IPS-20b (cell line): ENCODE data around the gene C19orf44.
"Not testable (repeated sequence)": the region's sequence is repeated elsewhere in the genome, so short reads cannot be mapped to it uniquely, and the experiment has no call there.

Source experiments
- H3K27ac ChIP-seq: one replicate; pipeline ENCODE4 v1.5.1; 2013; ENCODE audit warnings: low read length
- H3K27me3 ChIP-seq: 2 replicates; pipeline ENCODE4 v1.6.1; 2013; ENCODE audit warnings: mild to moderate bottlenecking, low read length, inconsistent platforms; ENCODE audit not compliant: insufficient read depth
- H3K36me3 ChIP-seq: 2 replicates; pipeline ENCODE4 v1.6.1; 2013; ENCODE audit warnings: low read depth, mild to moderate bottlenecking, inconsistent platforms, low read length, moderate library complexity; ENCODE audit not compliant: insufficient read depth
- H3K4me1 ChIP-seq: 2 replicates; pipeline ENCODE4 v1.6.1; 2013; ENCODE audit warnings: mild to moderate bottlenecking, control low read depth, inconsistent platforms, low read length, moderate library complexity; ENCODE audit not compliant: insufficient read depth
- H3K4me3 ChIP-seq: 2 replicates; pipeline ENCODE4 v1.5.1; 2013; ENCODE audit warnings: mild to moderate bottlenecking, low read length, inconsistent platforms
- H3K9ac ChIP-seq: 2 replicates; pipeline ENCODE4 v1.6.1; 2013; ENCODE audit warnings: low read depth, mild to moderate bottlenecking, inconsistent platforms, low read length, moderate library complexity
- H3K9me3 ChIP-seq: 2 replicates; pipeline ENCODE4 v1.6.1; 2013; ENCODE audit warnings: mild to moderate bottlenecking, low read depth, low read length, inconsistent platforms; ENCODE audit not compliant: insufficient read depth

Gene C19orf44

DNA sequence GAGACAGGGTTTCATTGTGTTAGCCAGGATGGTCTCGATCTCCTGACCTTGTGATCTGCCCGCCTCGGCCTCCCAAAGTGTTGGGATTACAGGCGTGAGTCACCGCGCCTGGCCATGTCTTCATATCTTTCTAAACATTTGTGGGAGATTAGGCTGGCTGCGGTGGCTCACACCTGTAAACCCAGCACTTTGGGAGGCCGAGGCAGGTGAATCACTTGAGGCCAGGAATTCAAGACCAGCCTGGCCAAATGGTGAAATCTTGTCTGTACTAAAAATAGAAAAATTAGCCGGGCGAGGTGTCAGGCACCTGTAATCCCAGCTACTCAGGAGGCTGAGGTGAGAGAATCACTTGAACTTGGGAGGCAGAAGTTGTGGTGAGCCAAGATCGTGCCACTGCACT is 10.0 kb downstream of the C19orf44 start:
- not testable (repeated sequence) for H3K27me3 ChIP-seq, H3K27ac ChIP-seq, H3K4me1 ChIP-seq, H3K9me3 ChIP-seq, H3K4me3 ChIP-seq, H3K9ac ChIP-seq
- H3K36me3 ChIP-seq = peaks cover 33% of the 10 kb centered on the region

DNA sequence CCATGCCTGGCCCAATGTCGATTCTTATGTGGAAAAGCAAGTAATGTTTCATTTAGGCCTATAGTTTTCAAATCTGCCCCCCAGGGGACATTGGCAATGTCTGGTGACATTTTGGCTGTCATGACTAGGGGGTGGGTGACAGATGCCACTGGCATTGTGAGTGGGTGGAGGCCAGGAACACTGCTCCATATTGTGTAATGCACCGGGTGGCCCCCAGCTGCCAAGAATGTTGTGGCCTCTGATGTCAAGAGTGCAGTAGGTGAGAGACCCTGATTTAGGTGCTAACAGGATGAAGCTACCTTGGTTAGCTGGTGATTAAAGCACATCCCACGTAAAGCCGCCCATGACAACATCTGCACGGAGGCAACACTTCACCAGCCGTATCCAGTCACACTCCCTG is 10.8 kb downstream of the C19orf44 start:
- Histone ChIP-seq H3K27me3 (no peaks in the 10 kb centered on the region), H3K9me3 (no peaks in the 10 kb centered on the region), H3K4me1 (no peaks in the 10 kb centered on the region), H3K36me3 (peaks cover 35% of the 10 kb centered on the region), H3K9ac (no peak overlapping the region), H3K27ac (no peak overlapping the region), H3K4me3 (no peak overlapping the region)

DNA sequence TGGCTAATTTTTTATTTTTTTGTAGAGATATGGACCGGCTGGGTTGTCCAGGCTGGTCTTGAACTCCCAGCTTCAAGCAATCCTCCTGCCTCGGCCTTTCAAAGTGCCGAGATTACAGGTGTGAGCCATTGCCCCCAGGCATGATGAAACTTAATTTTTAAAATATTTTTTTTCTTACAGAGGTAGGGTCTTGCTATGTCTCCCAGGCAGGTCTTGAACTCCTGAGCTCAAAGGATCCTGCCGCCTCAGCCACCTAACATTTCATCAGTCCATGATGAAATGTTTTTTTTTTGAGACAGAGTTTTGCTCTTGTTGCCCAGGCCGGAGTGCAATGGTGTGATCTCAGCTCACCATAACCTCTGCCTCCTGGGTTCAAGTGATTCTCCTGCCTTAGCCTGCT is 12.4 kb downstream of the C19orf44 start:
- H3K9ac ChIP-seq = no peak overlapping the region
- H3K27ac ChIP-seq = no peak overlapping the region
- H3K9me3 ChIP-seq = no peaks in the 10 kb centered on the region
- peaks cover 27% of the 10 kb centered on the region for H3K36me3 ChIP-seq
- H3K4me3 ChIP-seq = no peak overlapping the region
- H3K4me1 ChIP-seq = no peaks in the 10 kb centered on the region
- no peaks in the 10 kb centered on the region for H3K27me3 ChIP-seq

DNA sequence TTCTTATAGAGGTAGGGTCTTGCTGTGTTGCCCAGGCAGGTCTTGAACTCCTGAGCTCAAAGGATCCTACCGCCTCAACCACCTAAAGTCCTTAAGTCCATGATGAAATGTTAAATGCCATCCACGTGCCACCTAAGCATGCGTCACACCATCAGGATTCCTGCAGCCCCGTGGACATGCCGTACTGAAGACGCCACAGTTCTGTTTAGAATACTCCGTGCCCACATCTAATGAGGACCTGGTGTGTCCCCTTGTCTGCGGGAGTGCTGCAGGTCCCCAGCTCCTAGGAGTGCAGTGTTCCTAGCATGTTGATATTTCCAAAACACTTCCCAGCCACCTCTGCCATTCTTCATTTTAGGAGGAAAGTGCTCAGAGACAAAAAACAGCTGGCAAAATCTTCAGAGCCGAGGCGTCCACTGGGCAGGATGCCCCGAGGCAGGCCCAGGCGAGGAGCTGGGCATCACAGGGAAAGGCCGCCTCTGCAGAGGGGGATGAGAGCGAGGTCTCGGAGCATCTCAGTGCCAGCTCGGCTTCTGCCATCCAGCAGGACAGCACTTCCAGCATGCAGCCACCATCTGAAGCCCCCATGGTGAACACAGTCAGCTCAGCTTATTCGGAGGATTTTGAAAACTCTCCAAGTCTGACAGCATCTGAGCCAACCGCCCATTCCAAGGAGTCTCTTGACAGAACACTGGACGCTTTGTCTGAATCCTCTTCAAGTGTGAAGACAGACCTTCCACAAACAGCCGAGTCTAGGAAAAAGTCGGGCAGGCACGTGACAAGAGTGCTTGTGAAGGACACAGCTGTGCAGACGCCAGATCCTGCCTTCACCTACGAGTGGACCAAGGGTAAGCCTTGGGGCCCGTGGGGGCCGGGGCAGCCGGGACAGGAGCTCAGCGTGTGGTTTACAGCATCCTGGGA is 13.2 kb downstream of the C19orf44 start:
- H3K9me3 ChIP-seq = no peaks in the 10 kb centered on the region
- no peaks in the 10 kb centered on the region for H3K27me3 ChIP-seq
- no peak overlapping the region for H3K27ac ChIP-seq
- H3K4me1 ChIP-seq = no peaks in the 10 kb centered on the region
- H3K36me3 ChIP-seq = peaks cover 27% of the 10 kb centered on the region
- H3K4me3 ChIP-seq = no peak overlapping the region
- no peak overlapping the region; the same call in 1 of the 2 replicates for H3K9ac ChIP-seq

DNA sequence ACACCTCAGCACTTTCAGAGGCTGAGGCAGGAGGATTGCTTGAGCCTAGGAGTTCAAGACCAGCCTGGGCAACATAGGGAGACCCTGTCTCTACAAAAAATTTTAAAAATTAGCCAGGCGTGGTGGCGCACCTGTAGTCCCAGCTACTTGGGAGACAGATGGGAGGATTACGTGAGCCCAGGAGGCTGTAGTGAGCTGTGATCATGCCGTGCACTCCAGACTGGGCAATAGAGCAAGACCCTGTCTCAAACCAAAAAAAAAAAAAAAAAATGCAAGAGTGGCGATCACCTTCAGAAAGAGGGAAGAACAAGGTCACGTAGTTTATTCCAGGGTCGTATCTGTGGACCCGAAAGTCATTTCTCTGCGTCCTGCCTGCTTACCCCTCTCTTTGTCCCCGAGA is 16.4 kb downstream of the C19orf44 start:
- not testable (repeated sequence) for H3K27ac ChIP-seq, H3K9ac ChIP-seq, H3K27me3 ChIP-seq, H3K4me1 ChIP-seq, H3K4me3 ChIP-seq, H3K9me3 ChIP-seq
- peaks cover 38% of the 10 kb centered on the region for H3K36me3 ChIP-seq

DNA sequence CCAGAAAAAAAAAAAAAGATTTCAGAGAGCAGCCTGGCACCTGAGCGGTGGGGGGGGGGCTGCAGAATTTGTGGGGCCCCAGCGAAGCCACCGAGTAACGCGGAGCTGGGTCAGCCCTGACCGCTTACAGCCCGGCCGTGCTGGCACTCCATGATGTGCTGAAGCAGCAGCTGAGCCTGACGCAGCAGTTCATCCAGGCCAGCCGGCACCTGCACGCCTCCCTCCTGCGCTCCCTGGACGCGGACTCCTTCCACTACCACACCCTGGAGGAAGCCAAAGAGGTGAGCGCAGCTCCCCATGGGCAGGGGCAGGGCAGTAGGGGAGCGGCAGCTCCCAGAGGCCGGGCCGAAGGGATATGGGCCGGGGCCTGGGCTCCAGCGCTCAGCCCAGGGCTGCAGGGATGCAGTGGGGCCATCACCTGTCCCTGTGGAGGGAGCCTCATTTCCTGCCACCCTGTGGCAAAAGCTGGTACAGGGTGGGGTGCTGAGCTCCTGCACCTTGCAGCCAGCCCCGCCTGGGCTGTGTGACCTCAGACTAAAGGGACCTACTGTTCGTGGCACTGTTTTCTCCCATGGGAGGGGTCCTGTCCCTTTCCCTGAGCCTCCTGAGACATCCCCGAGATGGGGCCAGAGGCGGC is 18.3 kb downstream of the C19orf44 start:
- no peak overlapping the region for H3K27ac ChIP-seq
- no peaks in the 10 kb centered on the region for H3K27me3 ChIP-seq
- H3K4me3 ChIP-seq = no peak overlapping the region
- H3K9ac ChIP-seq = no peak overlapping the region
- H3K9me3 ChIP-seq = no peaks in the 10 kb centered on the region
- H3K36me3 ChIP-seq = peaks cover 53% of the 10 kb centered on the region
- no peaks in the 10 kb centered on the region for H3K4me1 ChIP-seq

DNA sequence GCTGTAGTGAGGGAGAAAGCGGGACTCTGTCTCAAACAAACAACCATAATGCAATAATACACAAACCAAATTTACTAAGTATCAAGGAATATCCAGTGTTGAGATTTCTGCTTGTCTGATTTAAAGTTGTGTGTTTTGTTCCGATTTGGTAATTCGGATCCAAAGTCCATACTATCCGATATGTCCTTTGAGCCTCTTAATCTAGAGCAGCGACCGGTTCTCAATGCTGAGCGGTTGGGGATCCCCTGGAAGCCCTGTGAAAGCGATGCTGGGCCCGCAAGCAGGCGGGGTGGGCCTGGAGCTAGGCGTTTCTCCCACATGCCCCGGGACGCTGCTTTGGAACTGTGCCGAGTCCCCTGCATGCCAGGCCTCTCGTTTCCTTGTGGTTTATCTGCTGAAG is 20.2 kb downstream of the C19orf44 start:
- H3K27ac ChIP-seq = no peak overlapping the region
- H3K36me3 ChIP-seq = peaks cover 60% of the 10 kb centered on the region

DNA sequence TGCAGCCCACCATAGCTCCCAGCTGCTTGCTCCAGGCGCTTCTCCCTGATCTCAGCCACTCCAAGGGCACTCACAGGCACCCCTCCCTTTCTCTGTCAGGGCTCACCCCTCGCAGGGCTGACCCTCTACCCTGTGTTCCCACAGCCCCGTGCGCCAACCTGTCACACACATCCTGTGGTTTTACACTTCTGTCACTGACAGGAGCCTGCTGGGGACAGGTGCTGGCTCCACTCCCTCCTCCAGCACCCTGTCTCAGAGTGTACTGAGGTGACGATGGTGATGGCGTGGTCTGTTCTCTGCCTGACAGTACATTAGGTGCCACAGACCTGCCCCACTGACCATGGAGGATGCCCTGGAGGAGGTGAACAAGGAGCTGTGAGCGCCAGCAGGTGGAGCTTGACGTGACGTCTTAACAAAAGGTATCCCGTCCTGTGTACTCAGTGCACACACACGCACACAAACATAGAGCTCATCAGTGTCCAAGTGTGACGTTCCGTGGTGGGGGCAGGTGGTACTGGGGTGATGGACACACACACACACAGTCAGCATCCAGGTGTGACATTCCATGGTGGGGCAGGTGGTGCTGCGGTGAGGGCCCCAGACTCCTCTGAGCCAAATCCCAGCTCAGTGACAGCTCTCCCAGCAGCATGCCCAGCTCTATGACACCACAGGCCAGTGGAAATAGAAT is 20.9 kb downstream of the C19orf44 start:
- H3K27me3 ChIP-seq = no peaks in the 10 kb centered on the region
- H3K27ac ChIP-seq = no peak overlapping the region
- H3K36me3 ChIP-seq = peaks cover 62% of the 10 kb centered on the region

More for the DNA sequence above, 20.2 kb downstream of the C19orf44 start:
- Histone ChIP-seq H3K27me3 (no peaks in the 10 kb centered on the region), H3K9me3 (no peaks in the 10 kb centered on the region), H3K4me1 (no peaks in the 10 kb centered on the region), H3K9ac (no peak overlapping the region), H3K4me3 (no peak overlapping the region)

DNA sequence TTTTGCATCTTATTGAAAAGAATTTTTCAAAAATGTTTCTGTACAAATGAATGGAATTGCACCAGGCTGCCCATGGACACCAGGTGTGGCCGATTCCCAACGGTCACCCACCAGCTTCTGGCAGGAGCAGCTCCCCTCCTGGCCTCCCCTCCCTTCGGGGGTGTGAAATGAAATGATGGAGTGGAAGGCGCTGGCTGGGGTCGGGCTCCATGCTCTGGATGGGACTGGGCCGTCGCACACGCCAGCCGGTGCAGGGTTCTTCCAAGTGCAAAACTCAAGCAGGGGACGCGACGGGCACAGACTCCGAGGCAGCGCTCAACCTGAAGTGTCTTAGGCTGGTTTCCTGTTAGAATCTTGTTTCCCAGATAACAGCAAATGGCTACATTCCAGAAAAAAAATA is 21.9 kb downstream of the C19orf44 start:
- peaks cover 67% of the 10 kb centered on the region for H3K36me3 ChIP-seq

More for the DNA sequence above, 20.9 kb downstream of the C19orf44 start:
- Histone ChIP-seq H3K9ac (no peak overlapping the region), H3K4me1 (no peaks in the 10 kb centered on the region), H3K4me3 (no peak overlapping the region), H3K9me3 (no peaks in the 10 kb centered on the region)

DNA sequence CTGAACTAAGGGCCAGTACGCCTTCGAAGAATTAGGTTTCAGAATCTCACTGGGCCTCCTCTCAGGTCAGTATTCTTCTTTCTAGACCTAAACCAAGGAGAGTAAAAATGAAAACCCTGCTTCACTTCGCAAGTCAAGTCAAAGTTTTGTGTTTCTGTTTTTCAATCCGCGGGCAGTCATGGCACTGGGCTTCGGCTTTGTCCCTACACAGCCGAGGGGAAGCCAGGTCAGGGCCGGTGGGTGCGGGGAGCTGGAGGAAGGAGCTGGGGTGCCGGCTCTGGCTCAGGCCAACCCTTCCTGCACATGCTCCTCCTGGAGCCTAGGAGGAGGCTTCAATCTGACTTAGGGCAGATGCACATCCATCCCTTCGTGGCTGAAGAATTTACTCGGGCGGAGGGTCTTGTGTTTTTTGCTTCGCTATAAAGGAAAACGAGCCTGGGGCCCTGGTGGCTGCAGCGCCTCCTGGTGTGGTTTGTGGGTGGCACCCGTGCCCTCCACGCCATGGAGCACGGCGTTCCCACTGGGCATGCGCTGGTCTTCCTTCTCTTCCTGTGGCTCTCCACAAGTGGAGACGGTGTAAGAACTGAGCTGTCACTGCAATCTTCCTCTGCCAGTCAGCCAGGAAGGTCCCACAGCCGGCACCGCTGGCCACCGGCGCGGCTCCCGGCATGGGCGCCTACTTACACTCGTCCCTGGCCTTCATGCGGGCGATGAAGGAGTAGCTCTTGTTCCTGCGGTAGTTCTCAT is 22.5 kb downstream of the C19orf44 start:
- Histone ChIP-seq H3K27ac (no peak overlapping the region), H3K4me1 (no peaks in the 10 kb centered on the region), H3K9ac (no peak overlapping the region), H3K4me3 (no peak overlapping the region), H3K36me3 (peaks cover 73% of the 10 kb centered on the region), H3K27me3 (no peaks in the 10 kb centered on the region), H3K9me3 (no peaks in the 10 kb centered on the region)

More for the DNA sequence above, 21.9 kb downstream of the C19orf44 start:
- H3K4me1 ChIP-seq = no peaks in the 10 kb centered on the region
- H3K27ac ChIP-seq = no peak overlapping the region
- H3K9me3 ChIP-seq = no peaks in the 10 kb centered on the region
- no peaks in the 10 kb centered on the region for H3K27me3 ChIP-seq
- H3K9ac ChIP-seq = no peak overlapping the region
- H3K4me3 ChIP-seq = no peak overlapping the region

DNA sequence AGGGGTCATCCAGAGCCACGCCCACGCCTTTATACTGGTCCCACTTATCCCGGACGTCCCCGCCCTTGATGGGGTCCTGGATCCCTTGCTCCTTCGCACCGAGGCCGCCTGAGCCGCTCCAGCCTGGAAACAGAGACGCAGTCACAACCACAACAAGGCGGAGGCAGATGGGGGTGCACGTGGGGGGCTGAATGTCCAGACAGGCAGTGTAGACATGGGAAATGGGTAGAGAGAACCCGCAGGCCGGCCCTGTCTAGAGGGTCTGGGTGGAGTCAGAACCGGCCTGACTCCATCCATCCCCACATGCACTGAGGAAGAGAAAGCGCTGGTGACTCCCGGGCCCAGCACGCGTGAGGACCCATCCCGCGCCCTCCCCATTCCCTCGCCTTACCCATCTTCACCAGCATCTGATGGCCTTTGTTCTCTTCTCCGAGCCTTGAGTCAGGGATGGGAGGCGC is 23.1 kb downstream of the C19orf44 start:
- Histone ChIP-seq H3K27me3 (no peaks in the 10 kb centered on the region), H3K9ac (no peak overlapping the region), H3K27ac (no peak overlapping the region), H3K4me3 (no peak overlapping the region), H3K9me3 (no peaks in the 10 kb centered on the region), H3K4me1 (no peaks in the 10 kb centered on the region), H3K36me3 (peaks cover 79% of the 10 kb centered on the region)
